Panc1 (cell line): ENCODE data around the gene UNC5CL. TPM values are rescaled to one million over a fixed set of nuclear protein-coding genes. Genes with fewer than 3 reads are reported as not detected.

Source experiments
- ATAC-seq: fragments of 200-7000 bp; cut with Tn5 transposase; 2 replicates; pipeline ENCODE4 v1.9.1; 2020; ENCODE audit warnings: mild to moderate bottlenecking, moderate library complexity
- BruUV-seq: library from RNA; stranded (reverse); fragments of 400-500 nt; replicated peaks from 2 replicates; lab custom pipeline; 2021; lab: Mats Ljungman, UMichigan
- CTCF ChIA-PET: fragments of 300-600 bp; sonication (Branson Sonifier 250); formaldehyde crosslinking; loops from one replicate; lab custom pipeline; 2022; ENCODE audit warnings: antibody characterized with exemption; lab: Charles Lee
- POLR2A ChIA-PET: fragments of 300-600 bp; sonication (Branson Sonifier 250); formaldehyde crosslinking; loops from one replicate; lab custom pipeline; 2022; ENCODE audit warnings: antibody characterized with exemption; lab: Charles Lee
- DNase-seq: peaks from one replicate; pipeline ENCODE4 v3.0.0-alpha.2; 2010; ENCODE audit warnings: low read depth, low spot score
- H3K27ac ChIP-seq: 2 replicates; pipeline ENCODE4 v1.5.1; 2011; ENCODE audit warnings: mild to moderate bottlenecking, low read length, inconsistent platforms
- H3K27me3 ChIP-seq: fragments of 200-500 bp; sonication (Bioruptor generic); 2 replicates; pipeline ENCODE4 v1.6.0; 2014; ENCODE audit warnings: low read length, inconsistent platforms; ENCODE audit not compliant: control insufficient read depth, insufficient read depth
- H3K36me3 ChIP-seq: fragments of 200-500 bp; sonication (Bioruptor generic); 2 replicates; pipeline ENCODE4 v1.5.1; 2014; ENCODE audit warnings: inconsistent platforms, mild to moderate bottlenecking, low read length, moderate library complexity; ENCODE audit not compliant: control insufficient read depth, insufficient read depth
- H3K4me1 ChIP-seq: 2 replicates; pipeline ENCODE4 v1.5.1; 2011; ENCODE audit warnings: inconsistent platforms, mild to moderate bottlenecking, low read length, moderate library complexity; ENCODE audit not compliant: control insufficient read depth, insufficient read depth
- H3K4me3 ChIP-seq, 2 experiments: 2 replicates each; pipeline ENCODE4 v1.5.1; 2011 to 2012; ENCODE audit warnings: low read depth in 2 of 2, low read length in 2 of 2, mild to moderate bottlenecking in 2 of 2, inconsistent platforms in 1 of 2, moderate library complexity in 1 of 2
- H3K9me3 ChIP-seq: fragments of 200-500 bp; sonication (Bioruptor generic); 2 replicates; pipeline ENCODE4 v1.5.1; 2014; ENCODE audit warnings: low read depth, mild to moderate bottlenecking, inconsistent platforms, low read length, moderate library complexity; ENCODE audit not compliant: control insufficient read depth, insufficient read depth
- CTCF ChIP-seq: fragments of 450-650 bp; IDR thresholded peaks from 2 replicates; pipeline ENCODE4 v1.5.1; 2017; ENCODE audit warnings: mild to moderate bottlenecking
- POLR2AphosphoS5 ChIP-seq: IDR thresholded peaks from 2 replicates; pipeline ENCODE4 v1.6.1; 2012; ENCODE audit warnings: mild to moderate bottlenecking, low read depth, low read length, moderate library complexity
- SIN3A ChIP-seq: IDR thresholded peaks from 2 replicates; pipeline ENCODE4 v1.6.1; 2012; ENCODE audit warnings: low read depth, mild to moderate bottlenecking, low read length, moderate library complexity, borderline replicate concordance; ENCODE audit not compliant: insufficient read depth
- TCF7L2 ChIP-seq: IDR thresholded peaks from 2 replicates; pipeline ENCODE4 v1.6.1; 2011; ENCODE audit warnings: mild to moderate bottlenecking, low read depth, low read length, inconsistent platforms
- in situ Hi-C: cut with HindIII; loops from 2 replicates; pipeline ENCODE4 v1.10.0; 2016; ENCODE audit warnings: low sequenced_read_pairs, low pct_unique_long_range_greater_than_20kb
- intact Hi-C: fragments of 100-400 bp; cut with micrococcal nuclease; formaldehyde crosslinking; loops from one replicate; pipeline ENCODE4 v1.10.0; 2022; ENCODE audit not compliant: unreplicated experiment
- total RNA-seq: library from RNA; stranded (reverse); gene quantifications from one replicate; pipeline ENCODE4 v1.2.1, GENCODE V29; 2021; ENCODE audit not compliant: unreplicated experiment
- TF ChIP-seq, protein P1 (sequence below), 2 experiments: IDR thresholded peaks; 2 replicates each; pipeline ENCODE4 v1.6.1; 2011 to 2012; ENCODE audit warnings: low read depth in 2 of 2, control low read depth in 1 of 2, low read length in 1 of 2, mild to moderate bottlenecking in 1 of 2, moderate library complexity in 1 of 2; ENCODE audit not compliant: insufficient read depth in 1 of 2

UNC5CL gene
- total RNA-seq, 1 experiment from 2014 or later, result 0.36 TPM

- H3K36me3 ChIP-seq, result peaks cover 7% of the 10 kb centered on the region; the same call in 1 of the 2 replicates
- ATAC-seq, result no peak
- no peak overlapping the region for H3K4me3 ChIP-seq
- no peaks in the 10 kb centered on the region for H3K4me1 ChIP-seq
- intact Hi-C loops, result no loop called here
- H3K27ac ChIP-seq, result no peak overlapping the region
- DNase-seq, result no peak
- BruUV-seq, result no TSS peak
- H3K9me3 ChIP-seq, result no peaks in the 10 kb centered on the region
- in situ Hi-C loops, result no loop called here
- no peaks in the 10 kb centered on the region for H3K27me3 ChIP-seq
- ChIA-PET CTCF (no interaction called here), POLR2A (interaction anchor here (0.7 kb wide), 1 partner anchor 79 kb away, joined by 14 read pairs; no protein-coding TSS in a partner anchor)
- TF ChIP-seq, protein P1, sequence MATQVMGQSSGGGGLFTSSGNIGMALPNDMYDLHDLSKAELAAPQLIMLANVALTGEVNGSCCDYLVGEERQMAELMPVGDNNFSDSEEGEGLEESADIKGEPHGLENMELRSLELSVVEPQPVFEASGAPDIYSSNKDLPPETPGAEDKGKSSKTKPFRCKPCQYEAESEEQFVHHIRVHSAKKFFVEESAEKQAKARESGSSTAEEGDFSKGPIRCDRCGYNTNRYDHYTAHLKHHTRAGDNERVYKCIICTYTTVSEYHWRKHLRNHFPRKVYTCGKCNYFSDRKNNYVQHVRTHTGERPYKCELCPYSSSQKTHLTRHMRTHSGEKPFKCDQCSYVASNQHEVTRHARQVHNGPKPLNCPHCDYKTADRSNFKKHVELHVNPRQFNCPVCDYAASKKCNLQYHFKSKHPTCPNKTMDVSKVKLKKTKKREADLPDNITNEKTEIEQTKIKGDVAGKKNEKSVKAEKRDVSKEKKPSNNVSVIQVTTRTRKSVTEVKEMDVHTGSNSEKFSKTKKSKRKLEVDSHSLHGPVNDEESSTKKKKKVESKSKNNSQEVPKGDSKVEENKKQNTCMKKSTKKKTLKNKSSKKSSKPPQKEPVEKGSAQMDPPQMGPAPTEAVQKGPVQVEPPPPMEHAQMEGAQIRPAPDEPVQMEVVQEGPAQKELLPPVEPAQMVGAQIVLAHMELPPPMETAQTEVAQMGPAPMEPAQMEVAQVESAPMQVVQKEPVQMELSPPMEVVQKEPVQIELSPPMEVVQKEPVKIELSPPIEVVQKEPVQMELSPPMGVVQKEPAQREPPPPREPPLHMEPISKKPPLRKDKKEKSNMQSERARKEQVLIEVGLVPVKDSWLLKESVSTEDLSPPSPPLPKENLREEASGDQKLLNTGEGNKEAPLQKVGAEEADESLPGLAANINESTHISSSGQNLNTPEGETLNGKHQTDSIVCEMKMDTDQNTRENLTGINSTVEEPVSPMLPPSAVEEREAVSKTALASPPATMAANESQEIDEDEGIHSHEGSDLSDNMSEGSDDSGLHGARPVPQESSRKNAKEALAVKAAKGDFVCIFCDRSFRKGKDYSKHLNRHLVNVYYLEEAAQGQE (IDR thresholded peaks at IDR 0.05; ENCODE audit: insufficient read depth in 1 of 2, low read depth in 2 of 2, low read length in 1 of 2), result no peak
- TF ChIP-seq CTCF (no peak), TCF7L2 (no peak), SIN3A (no peak), POLR2AphosphoS5 (no peak)
Observed at GRCh38 chr6:41061196-41061726, 22.2 kb upstream of the UNC5CL start.

GRCh38 chr6:41059556-41059955 is 20.5 kb upstream of the UNC5CL start:
- Histone ChIP-seq H3K4me3 (no peak overlapping the region), H3K36me3 (no peaks in the 10 kb centered on the region), H3K9me3 (no peaks in the 10 kb centered on the region), H3K4me1 (no peaks in the 10 kb centered on the region), H3K27me3 (no peaks in the 10 kb centered on the region), H3K27ac (no peak overlapping the region)
- ChIA-PET CTCF (no interaction called here), POLR2A (no interaction called here)
- BruUV-seq, result no TSS peak
- intact Hi-C loops (no loop called here), in situ Hi-C loops (no loop called here)
- TF ChIP-seq POLR2AphosphoS5 (no peak), SIN3A (no peak)
- TF ChIP-seq, protein P1 (IDR thresholded peaks at IDR 0.05; ENCODE audit: insufficient read depth in 1 of 2, low read depth in 2 of 2, low read length in 1 of 2), result no peak
- no peak for ATAC-seq
- no peak for DNase-seq
